Progenitor cell of endocrine pancreas (in vitro differentiated cells): ENCODE measurements around the gene PARL. TPM values are rescaled to one million over a fixed set of nuclear protein-coding genes. Genes with fewer than 3 reads are reported as not detected.
A peak's percentile ranks its signal among the peaks of the same experiment; 100 is the strongest.

ENCODE experiments used
- DNase-seq: peaks from one replicate; pipeline ENCODE4 v3.0.0; 2021; ENCODE audit warnings: low spot score; ENCODE audit not compliant: unreplicated experiment
- H3K27ac Mint-ChIP-seq: 2 replicates; pipeline ENCODE4 v1.8.0; 2021; ENCODE audit warnings: mild to moderate bottlenecking, moderate library complexity, mixed read lengths
- H3K27me3 Mint-ChIP-seq: 2 replicates; pipeline ENCODE4 v1.8.0; 2021; ENCODE audit warnings: mixed read lengths
- H3K36me3 Mint-ChIP-seq: 2 replicates; pipeline ENCODE4 v1.8.0; 2022; ENCODE audit warnings: mixed read lengths; ENCODE audit not compliant: insufficient read depth
- H3K4me1 Mint-ChIP-seq: 2 replicates; pipeline ENCODE4 v1.8.0; 2021; ENCODE audit warnings: low read depth, mixed read lengths
- H3K4me3 Mint-ChIP-seq: 2 replicates; pipeline ENCODE4 v1.8.0; 2021; ENCODE audit warnings: low read depth, mild to moderate bottlenecking, moderate library complexity, mixed read lengths
- H3K9me3 Mint-ChIP-seq: 2 replicates; pipeline ENCODE4 v1.8.0; 2021; ENCODE audit warnings: low read depth, mixed read lengths
- total RNA-seq: library from RNA; stranded (reverse); gene quantifications from 2 replicates; pipeline ENCODE4 v1.2.1, GENCODE V29; 2021
- TF ChIP-seq, protein P1 (sequence below): fragments of 200-600 bp; sonication (generic); IDR thresholded peaks from one replicate; pipeline ENCODE4 v1.5.0; 2021; ENCODE audit warnings: antibody characterized with exemption, mild to moderate bottlenecking; ENCODE audit not compliant: unreplicated experiment

PARL gene
- total RNA-seq, 1 donor from 2014 or later, result 54.8 TPM

DNA sequence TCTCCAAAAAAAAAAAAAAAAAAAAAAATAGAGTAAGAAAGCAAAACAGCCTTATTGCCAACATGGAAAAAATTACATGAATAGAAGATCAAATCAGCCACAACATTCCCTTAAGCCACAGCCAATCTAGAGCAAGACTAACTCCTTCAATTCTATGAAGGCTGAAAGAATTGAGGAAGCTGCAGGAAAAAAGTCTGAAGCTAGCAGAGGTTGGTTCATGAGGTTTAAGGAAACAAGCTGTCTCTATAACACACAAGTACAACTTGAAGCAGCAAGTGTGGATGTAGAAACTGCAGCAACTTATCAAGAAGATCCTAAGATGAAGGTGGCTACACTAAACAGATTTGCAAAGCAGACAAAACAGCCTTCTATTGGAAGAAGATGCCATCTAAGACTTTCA lies 9.3 kb downstream of the PARL start:
- Mint-ChIP-seq H3K9me3 (no peaks in the 10 kb centered on the region), H3K36me3 (peaks cover 4% of the 10 kb centered on the region), H3K27me3 (no peaks in the 10 kb centered on the region), H3K4me1 (peaks cover 7% of the 10 kb centered on the region), H3K27ac (no peak overlapping the region), H3K4me3 (no peak overlapping the region)
- DNase-seq, result no peak
- TF ChIP-seq, protein P1, sequence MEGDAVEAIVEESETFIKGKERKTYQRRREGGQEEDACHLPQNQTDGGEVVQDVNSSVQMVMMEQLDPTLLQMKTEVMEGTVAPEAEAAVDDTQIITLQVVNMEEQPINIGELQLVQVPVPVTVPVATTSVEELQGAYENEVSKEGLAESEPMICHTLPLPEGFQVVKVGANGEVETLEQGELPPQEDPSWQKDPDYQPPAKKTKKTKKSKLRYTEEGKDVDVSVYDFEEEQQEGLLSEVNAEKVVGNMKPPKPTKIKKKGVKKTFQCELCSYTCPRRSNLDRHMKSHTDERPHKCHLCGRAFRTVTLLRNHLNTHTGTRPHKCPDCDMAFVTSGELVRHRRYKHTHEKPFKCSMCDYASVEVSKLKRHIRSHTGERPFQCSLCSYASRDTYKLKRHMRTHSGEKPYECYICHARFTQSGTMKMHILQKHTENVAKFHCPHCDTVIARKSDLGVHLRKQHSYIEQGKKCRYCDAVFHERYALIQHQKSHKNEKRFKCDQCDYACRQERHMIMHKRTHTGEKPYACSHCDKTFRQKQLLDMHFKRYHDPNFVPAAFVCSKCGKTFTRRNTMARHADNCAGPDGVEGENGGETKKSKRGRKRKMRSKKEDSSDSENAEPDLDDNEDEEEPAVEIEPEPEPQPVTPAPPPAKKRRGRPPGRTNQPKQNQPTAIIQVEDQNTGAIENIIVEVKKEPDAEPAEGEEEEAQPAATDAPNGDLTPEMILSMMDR, result no peak

DNA sequence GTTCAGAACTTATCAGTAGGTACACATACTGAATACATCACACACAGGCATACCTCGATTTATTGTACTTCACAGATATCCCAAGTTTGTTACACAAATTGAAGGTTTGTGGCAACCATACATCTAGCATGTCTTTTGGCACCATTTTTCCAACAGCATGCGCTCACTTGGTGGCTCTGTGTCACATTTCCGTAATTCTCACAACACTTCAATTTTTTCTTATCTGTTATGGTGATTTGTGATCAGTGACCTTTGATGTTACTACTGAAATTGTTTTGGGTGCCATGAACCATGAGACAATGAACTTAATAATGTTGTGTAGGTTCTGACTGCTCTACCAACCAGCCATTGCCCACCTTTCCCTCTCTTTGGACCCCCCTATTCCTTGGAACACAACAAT lies 10.8 kb downstream of the PARL start:
- Mint-ChIP-seq H3K9me3 (no peaks in the 10 kb centered on the region), H3K27ac (peak overlapping the region; percentile 58), H3K4me3 (no peak overlapping the region), H3K4me1 (peaks cover 7% of the 10 kb centered on the region), H3K36me3 (peaks cover 2% of the 10 kb centered on the region), H3K27me3 (no peaks in the 10 kb centered on the region)
- TF ChIP-seq, protein P1, result no peak
- DNase-seq, result no peak

DNA sequence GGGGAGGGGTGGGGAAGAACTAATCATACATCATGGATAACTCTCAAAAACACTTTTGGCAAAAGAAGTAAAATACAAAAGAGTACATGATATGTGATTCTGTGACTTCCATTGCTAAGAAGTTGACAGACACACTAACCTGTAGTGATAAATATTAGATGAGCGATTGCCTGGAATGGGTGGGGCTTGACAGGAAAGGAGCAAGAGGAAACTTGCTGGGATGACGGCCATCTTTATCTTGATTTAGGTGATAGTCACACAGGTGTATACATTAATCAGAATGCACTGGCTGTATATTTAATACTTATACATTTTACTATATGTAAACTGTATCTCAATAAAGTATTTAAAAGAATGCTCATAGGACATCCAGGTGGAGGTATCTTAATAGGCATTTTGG lies 13.1 kb downstream of the PARL start:
- no peak overlapping the region for H3K4me3 Mint-ChIP-seq
- no peak overlapping the region for H3K27ac Mint-ChIP-seq
- TF ChIP-seq, protein P1, result no peak
- H3K4me1 Mint-ChIP-seq, result peaks cover 7% of the 10 kb centered on the region
- no peak for DNase-seq
- peaks cover under 1% of the 10 kb centered on the region for H3K36me3 Mint-ChIP-seq
- no peaks in the 10 kb centered on the region for H3K27me3 Mint-ChIP-seq
- H3K9me3 Mint-ChIP-seq, result no peaks in the 10 kb centered on the region

DNA sequence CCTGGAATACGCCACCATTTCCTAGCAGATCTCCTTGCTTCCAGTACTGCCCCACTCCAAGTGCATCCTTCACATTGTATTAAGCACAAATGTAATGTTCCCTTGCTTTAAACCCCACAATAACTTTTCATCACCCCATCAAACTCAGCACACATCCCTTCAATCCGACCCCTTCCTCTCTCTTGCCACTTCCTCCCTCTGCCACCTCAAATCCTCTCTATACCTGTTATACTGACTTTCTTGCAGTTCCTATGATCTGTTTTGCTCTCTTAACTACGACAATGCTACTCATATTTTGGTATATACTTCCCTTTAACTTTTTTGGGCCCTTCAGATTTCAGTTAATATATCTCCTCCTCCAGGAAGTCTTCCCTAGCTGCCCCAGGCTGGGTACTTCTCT lies 14.1 kb downstream of the PARL start:
- Mint-ChIP-seq H3K27ac (no peak overlapping the region), H3K4me3 (no peak overlapping the region), H3K27me3 (no peaks in the 10 kb centered on the region), H3K36me3 (peaks cover 5% of the 10 kb centered on the region), H3K4me1 (peaks cover 7% of the 10 kb centered on the region), H3K9me3 (no peaks in the 10 kb centered on the region)
- TF ChIP-seq, protein P1, result no peak
- DNase-seq, result no peak

DNA sequence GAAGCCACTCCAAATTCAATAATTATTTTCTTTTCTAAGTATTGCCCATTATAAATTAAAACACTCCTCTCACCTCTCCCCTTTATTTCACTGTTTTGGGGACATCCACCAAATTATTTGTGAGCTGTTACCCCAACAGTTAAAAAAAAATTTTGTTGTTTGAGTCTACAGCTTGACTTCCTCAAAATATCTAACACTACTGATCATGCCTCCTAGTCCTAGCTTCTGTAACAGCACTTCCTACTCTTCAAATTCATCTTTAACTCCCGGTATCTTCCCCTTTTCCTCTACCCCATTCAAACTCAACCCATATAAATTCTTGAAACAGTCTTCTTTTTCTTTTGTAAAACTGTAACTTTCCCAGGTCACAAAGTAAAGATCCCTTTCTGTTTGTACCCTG lies 15.9 kb downstream of the PARL start:
- no peak for DNase-seq

More for the DNA sequence above, 15.9 kb downstream of the PARL start:
- no peaks in the 10 kb centered on the region for H3K27me3 Mint-ChIP-seq
- no peak overlapping the region for H3K27ac Mint-ChIP-seq
- no peaks in the 10 kb centered on the region for H3K9me3 Mint-ChIP-seq
- no peak overlapping the region for H3K4me3 Mint-ChIP-seq
- TF ChIP-seq, protein P1, result no peak
- peaks cover 3% of the 10 kb centered on the region for H3K4me1 Mint-ChIP-seq
- H3K36me3 Mint-ChIP-seq, result peaks cover 13% of the 10 kb centered on the region
